ENCODE results near the gene BTG1.

The BTG1 gene, protein sequence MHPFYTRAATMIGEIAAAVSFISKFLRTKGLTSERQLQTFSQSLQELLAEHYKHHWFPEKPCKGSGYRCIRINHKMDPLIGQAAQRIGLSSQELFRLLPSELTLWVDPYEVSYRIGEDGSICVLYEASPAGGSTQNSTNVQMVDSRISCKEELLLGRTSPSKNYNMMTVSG

DNA sequence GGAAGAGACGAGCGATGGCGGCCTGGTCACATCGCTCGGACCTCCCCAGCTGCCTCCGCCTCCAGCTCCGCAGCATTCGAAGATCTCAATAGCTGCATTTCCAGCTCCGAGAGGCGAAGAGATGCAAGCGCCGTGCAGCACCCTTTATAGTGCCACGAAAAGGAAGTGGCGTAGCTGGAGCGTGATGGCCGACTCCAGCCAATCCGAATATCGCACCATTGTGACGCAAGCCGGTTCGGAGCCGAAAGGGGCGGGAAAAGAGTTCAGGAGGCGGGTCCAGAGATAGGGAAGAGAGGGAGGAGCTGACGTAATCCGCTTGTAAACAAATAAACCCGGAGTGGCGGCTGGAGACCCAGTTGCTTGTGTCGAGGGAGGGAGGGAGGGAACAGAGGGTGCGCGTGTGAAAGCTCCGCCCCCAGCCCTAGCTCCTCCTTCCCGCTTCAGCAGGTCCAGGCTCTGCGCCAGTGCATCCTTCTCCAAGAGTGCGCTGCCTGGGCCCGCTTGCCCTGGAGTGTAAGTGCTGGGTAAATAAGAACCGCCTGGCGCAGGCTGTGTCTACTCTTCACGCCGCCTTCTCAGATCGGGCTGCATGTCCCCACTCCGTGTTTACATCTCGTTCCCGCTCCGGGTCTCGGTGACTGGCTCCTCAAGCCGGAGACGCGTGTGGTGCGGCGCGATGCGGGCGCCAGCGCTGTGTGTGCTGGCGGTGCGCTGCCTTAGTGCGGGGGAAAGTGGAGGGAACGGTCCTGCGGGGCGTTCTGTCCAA is at the start of gene BTG1:
TSS of gene BTG1 (minus strand) at position 116 of the 766 bp plus-strand sequence. CDS start 311 bp downstream, outside the sequence.
- peak; percentile 97 for DNase-seq

DNA sequence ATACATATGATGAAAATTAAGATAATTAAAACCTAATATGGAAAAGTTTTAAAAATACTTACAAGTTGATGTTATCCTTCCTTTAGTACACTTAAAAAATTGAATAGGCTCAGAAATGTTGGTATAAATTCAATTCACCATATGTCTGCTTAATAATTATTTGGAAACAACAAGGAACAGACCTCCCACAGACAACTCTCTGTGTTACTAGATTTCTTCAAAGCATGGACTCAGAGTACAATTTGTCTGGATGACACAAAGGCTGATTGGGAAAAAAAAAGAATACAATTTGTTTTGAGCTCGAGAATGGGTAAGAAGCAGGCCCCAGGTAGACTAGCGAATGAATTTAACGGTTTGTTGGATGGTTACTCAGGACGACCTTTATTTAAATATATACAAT is 48.9 kb upstream of the BTG1 start:
- DNase-seq: no peak

DNA sequence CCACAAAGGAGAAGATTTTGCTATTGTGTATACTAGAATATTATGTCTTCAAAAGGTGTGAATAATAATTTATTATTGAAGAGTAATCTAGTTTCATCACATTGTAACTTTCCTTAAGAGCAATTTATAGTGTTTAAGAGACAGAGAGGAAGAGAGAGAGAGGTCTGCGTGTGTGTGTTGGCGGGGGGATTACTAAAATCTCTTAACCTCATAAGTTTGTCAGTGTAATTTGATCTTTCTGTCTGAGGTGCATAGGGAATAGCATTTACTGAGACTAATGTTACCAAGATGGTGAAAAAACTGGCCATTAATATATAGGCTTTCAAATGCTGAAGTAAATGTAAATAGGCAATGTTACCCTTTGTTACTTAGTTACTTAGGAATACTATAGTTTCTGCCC is 48.2 kb upstream of the BTG1 start:
- no peak for DNase-seq

DNA sequence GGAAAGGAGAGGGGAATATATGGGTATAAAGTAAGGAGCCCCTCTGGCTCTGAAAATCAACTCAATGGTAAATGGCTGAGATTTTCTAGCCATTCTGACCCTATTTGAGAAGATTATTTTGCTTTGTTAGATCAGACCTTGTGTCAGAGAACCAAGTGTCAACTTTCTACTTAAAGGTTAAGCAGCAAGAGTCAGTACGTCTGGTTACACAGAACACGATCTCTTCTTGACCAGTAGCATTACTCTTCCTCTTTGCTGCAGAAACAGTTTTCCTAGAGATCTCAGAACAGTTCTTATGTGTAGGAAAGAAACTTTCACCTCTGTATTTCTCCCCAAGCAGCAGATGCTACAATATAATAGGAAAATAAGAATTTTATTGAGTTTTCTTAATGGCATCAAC is 47.4 kb upstream of the BTG1 start:
- DNase-seq: no peak

DNA sequence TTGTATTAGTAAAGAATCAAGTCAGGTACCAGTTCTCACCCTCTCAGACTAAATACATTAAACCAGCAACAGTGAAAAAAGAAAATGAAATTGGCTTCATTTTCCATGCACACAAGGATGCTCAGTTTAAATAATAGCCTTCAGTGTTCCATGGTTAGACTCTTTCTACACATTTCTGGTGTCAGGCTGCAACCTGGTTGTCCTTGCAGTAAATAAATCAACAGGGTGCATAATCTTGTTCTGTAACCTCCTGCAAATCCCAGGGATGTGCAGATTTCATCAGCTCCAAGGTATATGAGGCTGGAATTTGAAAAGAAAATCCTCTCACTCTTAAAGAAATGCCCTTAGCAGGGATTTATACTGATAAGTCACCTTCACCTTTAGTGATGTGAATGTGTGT is 46.7 kb upstream of the BTG1 start:
- DNase-seq: no peak

DNA sequence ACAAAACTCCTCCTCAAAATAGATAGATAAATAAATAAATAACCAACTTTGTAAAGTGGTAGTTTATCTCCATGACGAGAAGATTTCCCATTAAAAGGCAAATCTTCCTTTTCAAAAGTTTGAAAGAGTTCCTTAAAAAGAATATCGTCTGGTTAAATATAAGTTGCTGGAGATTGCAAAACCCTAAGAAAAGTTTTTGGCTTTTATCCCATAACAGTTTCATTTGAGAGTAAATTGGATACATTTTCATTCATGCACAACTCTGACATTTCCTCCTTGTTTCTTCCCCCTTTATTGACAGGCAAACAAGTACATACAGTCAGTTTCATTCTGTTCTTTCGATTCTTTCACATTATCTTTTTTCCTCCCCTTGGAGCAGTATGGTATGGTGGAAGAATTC is 45.4 kb upstream of the BTG1 start:
- no peak for DNase-seq

DNA sequence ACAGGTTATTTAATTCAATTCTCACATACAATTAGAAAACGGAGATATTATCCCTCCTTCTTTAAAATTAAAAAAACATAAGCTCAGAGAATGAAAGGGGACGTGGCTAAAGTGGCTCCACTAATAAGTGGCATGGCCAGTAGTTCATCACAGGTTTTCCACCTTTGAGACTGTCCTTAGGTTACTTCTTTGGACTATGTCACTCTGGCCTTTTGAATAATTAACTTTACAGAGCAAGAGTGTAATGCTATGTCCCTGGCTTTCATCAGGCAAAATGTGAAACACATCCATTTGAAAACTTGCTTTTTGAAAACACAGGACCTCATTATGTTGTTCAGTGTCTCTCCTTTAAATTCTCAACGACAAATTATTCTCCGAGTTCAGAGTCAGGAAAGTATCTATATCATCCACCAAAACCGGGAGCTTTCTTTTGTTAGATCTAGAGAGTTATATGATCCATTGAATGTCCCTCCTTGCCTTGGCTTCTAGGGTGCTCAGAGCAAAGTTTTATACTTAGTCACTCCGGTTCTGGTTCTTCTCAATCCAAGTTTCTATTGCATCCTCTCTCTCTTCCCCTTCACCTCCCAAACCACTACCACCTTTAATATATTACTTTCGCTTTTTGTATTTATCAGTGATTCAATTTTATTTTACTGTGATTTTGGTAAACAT is 43.0 kb upstream of the BTG1 start:
- DNase-seq: no peak

DNA sequence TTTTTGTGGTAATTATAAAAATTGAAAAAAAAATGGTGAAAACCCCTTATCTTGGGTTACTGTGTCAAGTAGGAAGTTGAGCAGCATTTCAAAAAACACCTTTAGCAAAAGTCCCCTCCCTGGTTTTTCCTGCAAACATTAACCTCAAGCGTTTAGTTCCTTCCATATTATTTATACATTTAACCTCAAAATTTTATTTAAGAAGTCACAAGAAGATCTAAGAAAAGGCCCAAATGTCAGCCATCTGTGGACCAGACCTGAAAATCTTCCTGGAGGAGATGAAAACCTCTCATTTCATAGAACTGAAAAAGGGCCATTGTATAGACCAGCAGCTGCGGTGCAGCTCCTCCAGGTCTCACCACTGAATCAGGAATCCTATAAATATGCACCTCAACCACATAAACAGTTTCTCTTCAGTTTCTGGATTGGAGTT is 40.4 kb upstream of the BTG1 start:
- DNase-seq: no peak

DNA sequence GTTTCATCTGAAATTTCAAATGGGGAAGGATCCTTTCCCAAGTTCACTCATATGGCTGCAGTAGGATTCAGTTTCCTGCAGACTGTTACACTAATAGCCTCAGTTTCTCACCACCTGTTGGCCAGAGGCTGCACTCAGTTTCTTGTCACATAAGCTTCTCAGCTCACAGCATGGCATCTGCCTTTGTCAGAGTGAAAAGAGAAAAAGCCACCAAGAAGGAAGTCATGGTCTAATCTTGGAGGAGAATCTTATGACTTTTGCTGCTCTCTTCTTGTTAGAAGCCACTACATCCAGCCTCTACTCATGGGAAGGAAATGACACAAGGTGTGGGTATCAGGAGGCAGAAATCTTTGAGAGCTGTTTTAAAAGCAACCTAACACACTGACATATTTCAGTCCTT is 39.4 kb upstream of the BTG1 start:
- DNase-seq: no peak

DNA sequence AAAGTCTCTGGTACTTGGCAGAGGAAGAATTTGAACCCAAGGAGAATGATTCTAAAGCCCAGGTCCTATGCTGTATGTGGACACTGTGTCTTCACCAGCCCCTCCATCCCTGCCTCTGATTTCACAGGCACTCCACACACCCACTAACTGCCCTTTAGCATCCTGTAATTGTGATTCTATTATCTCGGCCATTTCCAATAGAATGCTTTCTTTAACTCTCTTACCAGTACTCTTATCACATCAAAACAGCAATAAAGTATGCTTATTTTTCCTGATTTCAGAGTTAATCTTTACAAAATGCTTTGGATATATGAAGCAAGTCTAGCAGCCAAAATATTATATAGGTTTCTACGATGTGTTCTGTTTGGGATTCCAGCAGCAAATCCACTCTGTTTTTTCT is 37.9 kb upstream of the BTG1 start:
- DNase-seq: no peak

DNA sequence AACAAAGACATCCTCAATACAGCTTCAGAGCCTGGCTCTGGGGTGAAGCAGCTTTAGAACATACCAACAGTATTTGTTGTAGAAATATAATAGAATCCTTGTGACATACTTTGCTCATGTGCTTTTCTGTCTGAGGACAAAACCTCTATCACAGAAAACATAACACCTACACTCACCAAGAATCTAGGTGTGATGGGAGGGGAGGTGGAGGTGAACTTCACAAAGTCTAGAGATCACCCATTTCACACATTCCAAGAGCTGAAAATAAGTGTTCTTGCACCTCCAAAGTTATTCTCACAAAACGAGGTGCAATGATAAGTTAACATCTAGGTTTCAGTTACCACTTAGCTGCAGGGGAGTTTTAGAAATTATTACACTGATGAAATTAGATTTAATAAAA is 32.7 kb upstream of the BTG1 start:
- DNase-seq: no peak

DNA sequence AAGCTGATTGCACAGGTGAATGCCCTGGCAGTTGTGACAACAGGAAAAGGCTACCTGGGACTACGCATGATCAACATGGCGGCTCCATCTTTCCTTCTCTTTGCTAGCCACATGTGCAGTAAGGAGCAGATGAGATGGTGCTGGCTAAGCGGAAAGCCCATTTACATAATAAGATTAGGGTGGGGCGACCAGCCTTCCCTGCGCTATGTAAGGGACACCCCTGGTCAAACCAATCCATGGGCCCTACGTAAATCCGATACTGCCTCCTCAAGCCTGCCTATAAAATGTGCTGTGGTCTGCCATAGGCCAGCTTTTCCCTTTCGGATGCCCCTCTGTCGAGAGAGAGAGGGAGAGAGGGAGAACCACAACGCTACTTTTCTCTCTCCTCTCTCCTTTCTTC is 31.0 kb upstream of the BTG1 start:
- DNase-seq: no peak

DNA sequence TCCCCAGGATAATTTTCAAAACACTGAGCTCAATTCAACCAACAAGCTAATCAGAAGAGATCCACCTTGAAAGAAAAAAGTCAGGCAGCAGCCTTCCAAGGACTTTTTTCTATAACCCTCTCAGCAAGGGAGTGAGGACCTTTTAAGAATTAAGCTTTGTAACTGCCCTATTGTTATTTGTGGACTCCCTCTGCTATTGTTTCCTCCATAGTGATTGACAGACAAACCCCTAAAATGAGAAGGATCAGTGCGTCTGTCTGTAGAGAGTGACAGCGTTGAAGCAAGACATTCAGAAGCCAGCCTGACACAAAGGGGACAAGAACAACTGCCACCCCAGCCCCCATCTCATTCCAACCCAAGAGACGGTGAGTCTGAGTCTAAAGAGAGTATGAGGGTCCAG is 30.3 kb upstream of the BTG1 start:
- DNase-seq: no peak

DNA sequence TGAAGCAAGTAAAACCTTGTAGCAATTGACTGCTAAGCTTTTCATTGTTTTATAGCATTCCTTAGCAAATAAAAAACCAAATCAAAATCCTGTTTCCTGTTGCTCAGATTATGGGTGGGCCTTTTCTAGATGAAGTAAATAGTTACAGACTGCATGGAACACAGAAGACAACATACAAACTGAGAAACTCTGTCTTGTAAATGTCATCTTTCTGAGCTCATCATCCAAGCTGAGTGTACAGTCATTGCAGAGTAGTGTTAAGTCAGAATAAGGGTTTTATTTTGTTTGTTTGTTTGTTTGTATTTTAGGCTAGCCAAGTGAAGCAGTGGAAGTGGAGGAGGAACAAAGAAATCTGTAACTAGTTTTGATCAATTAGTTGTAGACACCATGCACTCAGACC is 24.4 kb upstream of the BTG1 start:
- no peak for DNase-seq

DNA sequence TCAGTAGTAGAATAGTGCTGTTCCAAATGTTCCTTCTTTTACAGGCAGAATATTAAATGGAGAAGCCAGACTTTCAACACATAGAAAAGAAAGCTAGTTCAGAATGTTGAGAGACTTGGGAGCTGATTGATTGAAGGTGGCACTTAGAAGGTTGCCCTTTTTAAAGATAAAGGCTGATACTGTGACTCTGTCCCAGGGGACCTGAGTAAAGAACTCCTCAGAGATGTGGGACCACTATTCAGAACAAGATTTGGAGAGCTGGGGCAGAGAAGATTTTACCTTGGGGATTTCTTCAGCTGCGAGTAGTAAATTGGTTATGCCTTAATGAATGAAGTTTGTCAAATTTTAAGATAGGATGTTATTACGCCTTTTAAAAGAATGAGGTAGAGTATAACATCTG is 21.4 kb upstream of the BTG1 start:
- no peak for DNase-seq

DNA sequence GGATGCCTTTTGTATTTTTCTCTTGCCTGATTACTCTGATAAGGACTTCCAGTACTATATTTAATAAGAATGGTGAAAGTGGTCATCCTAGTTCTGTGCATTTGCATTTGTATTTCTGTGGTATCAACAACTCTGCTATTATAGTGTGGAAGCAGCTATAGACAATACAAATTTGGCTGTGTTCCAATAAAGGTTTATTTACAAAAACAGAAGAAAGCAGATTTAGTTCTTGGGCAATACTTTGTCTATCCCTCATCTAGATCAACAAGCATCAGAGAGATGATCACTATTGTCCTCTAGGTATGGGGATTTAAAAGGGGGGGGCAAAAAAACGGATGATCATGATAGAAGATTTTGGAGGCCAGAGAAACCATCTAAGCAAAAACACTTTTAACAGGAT is 19.1 kb upstream of the BTG1 start:
- DNase-seq: no peak

DNA sequence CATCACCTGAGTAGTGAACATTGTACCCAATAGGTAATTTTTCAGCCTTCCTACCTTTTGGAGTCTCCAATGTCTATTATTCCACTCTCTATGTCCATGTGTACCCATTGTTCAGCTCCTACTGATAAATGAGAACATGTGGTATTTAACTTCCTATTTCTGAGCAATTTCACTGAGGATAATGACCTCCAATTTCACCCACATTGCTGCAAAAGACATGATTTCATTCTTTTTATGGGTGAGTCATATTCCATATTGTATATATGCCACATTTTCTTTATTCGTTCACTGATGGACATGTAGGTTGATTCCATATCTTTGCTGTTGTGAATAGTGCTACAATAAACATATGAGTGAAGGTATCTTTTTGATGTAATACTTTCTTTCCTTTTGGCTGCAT is 16.4 kb upstream of the BTG1 start:
- DNase-seq: no peak

DNA sequence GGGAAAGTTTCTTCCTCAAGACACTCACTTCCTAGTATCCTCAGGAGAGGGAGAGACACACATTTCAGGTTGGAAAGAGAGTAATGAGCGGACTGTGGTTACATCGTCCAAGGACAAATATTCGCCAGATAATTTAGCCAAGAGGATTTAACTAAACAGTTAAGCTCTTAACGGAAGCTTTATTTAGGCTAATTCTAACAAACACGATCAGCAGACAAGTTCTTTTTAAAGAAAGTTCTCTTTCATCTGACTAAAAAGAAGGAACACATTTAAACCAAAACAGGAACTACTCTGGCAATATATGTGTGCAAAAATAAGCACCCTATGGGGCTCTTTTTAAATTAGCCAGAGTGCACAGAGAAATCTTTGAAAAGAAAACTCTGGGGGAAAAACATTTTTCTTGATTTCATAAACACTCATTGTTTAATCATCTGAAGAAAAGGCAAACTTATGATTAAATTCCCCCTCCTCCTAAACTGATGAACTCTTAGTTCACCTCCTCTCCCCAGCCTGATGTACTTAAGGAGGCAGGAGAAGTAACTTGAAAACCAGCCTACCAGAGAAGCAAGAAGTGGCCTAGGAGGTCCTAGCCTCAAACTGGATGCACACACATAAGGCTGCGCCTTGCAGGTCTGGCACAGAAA is 13.3 kb upstream of the BTG1 start:
- DNase-seq: no peak

DNA sequence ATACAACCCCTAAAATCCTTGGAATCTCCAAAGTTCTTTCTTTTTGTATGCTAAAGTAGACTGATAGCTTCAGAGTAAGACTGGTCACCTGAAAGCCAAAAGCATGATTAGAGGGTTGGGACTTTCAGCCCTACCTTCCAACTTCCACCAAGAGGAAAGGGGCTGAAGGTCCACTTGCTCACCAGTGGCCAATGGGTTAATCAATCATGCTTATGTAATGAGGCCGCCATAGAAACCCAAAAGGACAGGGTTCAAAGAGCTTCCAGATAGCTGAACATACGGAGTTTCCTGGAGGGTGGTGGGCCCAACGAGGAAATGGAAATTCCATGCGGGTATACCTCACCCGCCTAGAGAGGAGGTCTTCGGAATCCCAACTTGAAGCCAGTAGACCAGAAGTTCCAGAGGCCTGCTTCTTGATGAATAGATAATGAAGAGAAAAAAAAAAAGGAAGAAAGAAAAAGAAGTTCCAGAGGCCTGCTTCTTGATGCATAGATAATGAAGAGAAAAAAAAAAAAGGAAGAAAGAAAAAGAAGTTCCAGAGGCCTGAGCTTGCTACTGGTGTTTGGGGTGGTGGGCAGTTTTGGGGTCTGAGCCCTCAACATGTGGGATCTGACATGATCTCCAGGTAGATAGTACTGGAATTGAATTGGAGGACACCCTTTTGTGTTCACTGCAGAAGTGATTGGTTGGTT is 11.2 kb upstream of the BTG1 start:
- no peak for DNase-seq

DNA sequence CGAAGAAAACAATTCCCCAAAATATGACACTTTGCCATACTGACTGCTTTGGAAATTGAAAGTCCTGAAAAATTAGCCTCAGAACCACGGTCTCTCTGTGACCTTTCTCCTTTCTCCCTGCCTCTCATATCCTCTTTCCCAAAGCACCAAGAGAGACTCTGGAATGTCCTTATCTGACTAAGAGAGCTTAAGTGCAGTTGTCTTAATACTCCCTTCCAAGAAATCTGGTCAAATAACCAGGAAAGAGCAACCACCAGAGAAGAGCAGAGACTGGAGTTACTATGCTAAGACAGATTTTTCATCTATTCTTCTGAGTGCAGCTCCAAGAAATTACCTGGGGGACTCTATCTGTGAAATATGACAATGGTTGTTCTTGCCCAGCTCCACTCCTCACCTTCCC is 10.5 kb upstream of the BTG1 start:
- no peak for DNase-seq

DNA sequence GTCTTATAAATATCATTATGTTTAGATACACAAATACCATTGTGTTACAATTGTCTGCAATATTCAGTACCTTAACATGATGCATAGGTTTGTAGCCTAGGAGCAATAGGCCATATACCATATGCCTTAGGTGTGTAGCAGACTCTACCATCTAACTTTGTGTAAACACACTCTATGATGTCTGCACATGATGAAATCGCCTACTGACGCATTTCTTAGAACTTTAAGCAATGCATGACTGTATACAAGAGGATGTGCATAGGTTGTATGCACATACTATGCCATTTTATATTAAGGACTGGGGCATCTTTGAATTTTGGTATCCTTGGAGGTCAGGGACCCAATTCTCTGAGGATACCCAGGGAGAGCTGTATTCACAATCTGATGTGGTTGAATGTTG is 10.1 kb upstream of the BTG1 start:
- no peak for DNase-seq

DNA sequence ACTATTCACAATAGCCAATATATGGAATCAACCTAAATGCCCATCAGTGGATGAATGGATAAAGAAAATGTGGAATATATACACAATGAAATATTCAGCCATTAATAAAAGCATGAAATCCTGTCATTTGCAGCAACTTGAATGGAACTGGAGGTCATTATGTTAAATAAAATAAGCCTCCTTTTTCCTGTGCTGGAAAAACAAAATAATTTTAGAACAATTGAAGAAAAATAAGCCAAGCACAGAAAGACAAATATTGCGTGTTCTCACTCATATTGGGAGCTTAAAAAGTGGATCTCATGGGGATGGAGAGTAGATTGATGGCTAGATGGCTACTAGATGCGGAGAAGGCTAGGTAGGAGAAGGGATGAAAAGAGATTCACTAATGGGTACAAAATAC is 6.3 kb upstream of the BTG1 start:
- no peak for DNase-seq

DNA sequence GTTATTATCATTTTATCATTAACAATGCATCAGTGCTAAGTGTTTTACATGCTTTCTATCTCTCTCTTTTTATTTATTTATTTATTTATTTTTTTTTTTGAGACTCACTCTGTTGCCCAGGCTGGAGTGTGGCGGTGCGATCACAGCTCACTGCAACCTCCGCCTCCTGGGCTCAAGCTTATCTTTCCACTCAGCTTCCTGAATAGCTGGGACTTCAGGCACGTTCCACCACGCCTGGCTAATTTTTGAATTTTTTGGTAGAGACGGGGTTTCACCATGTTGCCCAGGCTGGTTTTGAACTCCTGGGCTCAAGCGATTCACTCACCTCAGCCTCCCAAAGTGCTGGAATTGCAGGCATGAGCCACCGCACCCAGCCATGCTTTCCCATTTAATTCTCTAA is 3.9 kb upstream of the BTG1 start:
- no peak for DNase-seq
